Vagina (tissue), 2 donors: ENCODE results near the gene MRPL28. TPM values are rescaled to one million over a fixed set of nuclear protein-coding genes. Genes with fewer than 3 reads are reported as not detected.

Source experiments
- DNase-seq, 2 donors: peaks; one replicate each; pipeline ENCODE4 v3.0.0-alpha.2; 2017; ENCODE audit errors: extremely low spot score in 2 of 2
- H3K27ac ChIP-seq: fragments of 200-600 bp; sonication (generic); one replicate; pipeline ENCODE4 v1.5.1; 2019
- H3K27me3 ChIP-seq: fragments of 200-600 bp; sonication (generic); one replicate; pipeline ENCODE4 v1.5.1; 2019
- H3K36me3 ChIP-seq, 2 donors: fragments of 200-600 bp; sonication (generic); one replicate each; pipeline ENCODE4 v1.5.1; 2017 to 2019
- H3K4me1 ChIP-seq: fragments of 200-600 bp; sonication (generic); one replicate; pipeline ENCODE4 v1.5.1; 2019
- H3K4me3 ChIP-seq, 2 donors: fragments of 200-600 bp; sonication (generic); 1 replicate in 1 of 2; 2 replicates in 1 of 2; pipeline ENCODE4 v1.5.1; 2016 to 2019
- H3K9me3 ChIP-seq: fragments of 200-600 bp; sonication (generic); one replicate; pipeline ENCODE4 v1.5.1; 2019
- POLR2A ChIP-seq, 2 donors: fragments of 450-650 bp; IDR thresholded peaks; one replicate each; pipeline ENCODE4 v1.6.1; 2017; ENCODE audit warnings: antibody characterized with exemption in 2 of 2, mild to moderate bottlenecking in 2 of 2, moderate library complexity in 2 of 2
- POLR2AphosphoS5 ChIP-seq, 2 donors: sonication (generic); formaldehyde crosslinking; IDR thresholded peaks; one replicate each; pipeline ENCODE4 v1.9.0; 2017; ENCODE audit warnings: antibody characterized with exemption in 2 of 2, mild to moderate bottlenecking in 2 of 2, low read depth in 1 of 2; ENCODE audit not compliant: insufficient read depth in 1 of 2
- intact Hi-C: fragments of 100-400 bp; cut with DNase I; formaldehyde crosslinking; loops from one replicate; pipeline ENCODE4 v1.15.1; 2023
- total RNA-seq: library from RNA; depleted of rRNA; stranded (reverse); fragments of >200 nt; gene quantifications from one replicate; pipeline ENCODE4 v1.2.3, GENCODE V29; 2016
- TF ChIP-seq, protein P1 (sequence below), 3 experiments: fragments of 450-650 bp in 2 of 3; fragments of 200-600 bp in 1 of 3; sonication (generic) in 1 of 3; IDR thresholded peaks; one replicate each; pipeline ENCODE4 v1.5.1; 2017 to 2019; ENCODE audit warnings: antibody characterized with exemption in 3 of 3, mild to moderate bottlenecking in 2 of 3, moderate library complexity in 2 of 3

Gene MRPL28
- total RNA-seq, 1 donor from 2014 or later, result 96.5 TPM

DNA sequence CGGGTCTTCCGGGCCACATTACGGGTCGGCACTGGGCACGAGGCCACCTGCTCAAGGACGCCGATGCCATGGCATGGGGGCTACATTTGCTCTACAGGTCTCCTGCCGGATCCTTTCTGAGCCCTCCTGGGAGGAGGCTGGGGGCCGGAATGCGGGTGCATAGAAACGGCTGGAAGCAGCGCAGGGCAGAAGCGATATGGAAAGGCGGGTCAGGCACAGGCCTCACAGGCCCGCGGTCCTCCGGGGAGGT, 46.2 kb downstream of the MRPL28 start:
- H3K27ac ChIP-seq, result no peak overlapping the region
- H3K27me3 ChIP-seq, result no peaks in the 10 kb centered on the region
- DNase-seq, result no peak
- H3K4me3 ChIP-seq, result no peak overlapping the region
- peaks cover 36% of the 10 kb centered on the region for H3K4me1 ChIP-seq
- H3K9me3 ChIP-seq, result no peaks in the 10 kb centered on the region
- TF ChIP-seq, protein P1, sequence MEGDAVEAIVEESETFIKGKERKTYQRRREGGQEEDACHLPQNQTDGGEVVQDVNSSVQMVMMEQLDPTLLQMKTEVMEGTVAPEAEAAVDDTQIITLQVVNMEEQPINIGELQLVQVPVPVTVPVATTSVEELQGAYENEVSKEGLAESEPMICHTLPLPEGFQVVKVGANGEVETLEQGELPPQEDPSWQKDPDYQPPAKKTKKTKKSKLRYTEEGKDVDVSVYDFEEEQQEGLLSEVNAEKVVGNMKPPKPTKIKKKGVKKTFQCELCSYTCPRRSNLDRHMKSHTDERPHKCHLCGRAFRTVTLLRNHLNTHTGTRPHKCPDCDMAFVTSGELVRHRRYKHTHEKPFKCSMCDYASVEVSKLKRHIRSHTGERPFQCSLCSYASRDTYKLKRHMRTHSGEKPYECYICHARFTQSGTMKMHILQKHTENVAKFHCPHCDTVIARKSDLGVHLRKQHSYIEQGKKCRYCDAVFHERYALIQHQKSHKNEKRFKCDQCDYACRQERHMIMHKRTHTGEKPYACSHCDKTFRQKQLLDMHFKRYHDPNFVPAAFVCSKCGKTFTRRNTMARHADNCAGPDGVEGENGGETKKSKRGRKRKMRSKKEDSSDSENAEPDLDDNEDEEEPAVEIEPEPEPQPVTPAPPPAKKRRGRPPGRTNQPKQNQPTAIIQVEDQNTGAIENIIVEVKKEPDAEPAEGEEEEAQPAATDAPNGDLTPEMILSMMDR (IDR thresholded peaks at IDR 0.05), result no peak
- TF ChIP-seq POLR2AphosphoS5 (IDR thresholded peaks at IDR 0.05; ENCODE audit: insufficient read depth in 1 of 2, low read depth in 1 of 2), result no peak
- TF ChIP-seq POLR2A (IDR thresholded peaks at IDR 0.05), result no peak
- intact Hi-C loops, result no loop called here
- H3K36me3 ChIP-seq, result peaks cover 0 to 2% of the 10 kb centered on the region in 2 donors

DNA sequence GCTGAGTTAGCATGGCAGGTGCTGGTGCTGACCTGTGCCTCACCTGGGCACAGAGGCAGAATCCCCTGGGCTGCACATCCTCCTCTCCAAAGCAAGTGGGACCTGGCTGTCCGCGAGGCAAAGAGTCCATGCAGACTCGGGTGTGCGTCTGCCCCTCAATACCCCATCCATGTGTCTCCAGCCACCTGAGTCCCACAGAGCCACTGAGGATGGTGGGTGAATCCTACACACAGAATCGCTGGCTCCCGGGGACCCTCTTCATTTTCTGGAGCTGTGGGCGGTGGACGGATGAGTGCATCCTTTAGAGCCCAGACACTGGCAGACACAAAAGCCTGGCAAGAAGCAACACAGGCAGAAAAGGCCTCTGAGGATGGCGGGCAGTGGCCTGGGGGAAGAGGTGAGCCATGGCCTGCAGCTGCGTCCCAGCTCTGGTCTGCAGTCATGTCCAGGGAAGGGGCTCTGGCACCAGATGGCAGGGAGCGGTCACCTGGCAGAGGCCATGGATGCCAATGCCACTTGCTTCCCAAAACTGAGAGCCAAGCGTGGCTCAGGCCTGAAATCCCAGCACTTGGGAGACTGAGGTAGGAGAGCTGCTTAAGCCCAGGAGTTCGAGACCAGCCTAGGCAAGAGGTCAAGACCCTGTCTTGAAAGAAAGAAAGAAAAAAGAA, 47.7 kb downstream of the MRPL28 start:
- Histone ChIP-seq H3K4me1 (peaks cover 29% of the 10 kb centered on the region), H3K27me3 (no peaks in the 10 kb centered on the region), H3K4me3 (no peak overlapping the region), H3K36me3 (peaks cover 0 to 2% of the 10 kb centered on the region in 2 donors), H3K27ac (no peak overlapping the region), H3K9me3 (no peaks in the 10 kb centered on the region)
- intact Hi-C loops, result no loop called here
- no peak for DNase-seq
- TF ChIP-seq POLR2AphosphoS5 (IDR thresholded peaks at IDR 0.05; ENCODE audit: insufficient read depth in 1 of 2, low read depth in 1 of 2), result no peak
- TF ChIP-seq, protein P1 (IDR thresholded peaks at IDR 0.05), result no peak
- TF ChIP-seq POLR2A (IDR thresholded peaks at IDR 0.05), result no peak

GRCh38 chr16:321532-321931, 48.8 kb downstream of the MRPL28 start:
- Histone ChIP-seq H3K9me3 (no peaks in the 10 kb centered on the region), H3K36me3 (peaks cover 0 to 2% of the 10 kb centered on the region in 2 donors), H3K27ac (no peak overlapping the region), H3K27me3 (no peaks in the 10 kb centered on the region), H3K4me1 (peaks cover 21% of the 10 kb centered on the region), H3K4me3 (no peak overlapping the region)
- TF ChIP-seq POLR2A (IDR thresholded peaks at IDR 0.05) (no peak), POLR2AphosphoS5 (IDR thresholded peaks at IDR 0.05; ENCODE audit: insufficient read depth in 1 of 2, low read depth in 1 of 2) (no peak)
- TF ChIP-seq, protein P1 (IDR thresholded peaks at IDR 0.05), result no peak
- intact Hi-C loops, result no loop called here
- no peak for DNase-seq

- no peak overlapping the region for H3K4me3 ChIP-seq
- no peak overlapping the region for H3K27ac ChIP-seq
- no peak for DNase-seq
- H3K4me1 ChIP-seq, result peaks cover 17% of the 10 kb centered on the region
- H3K36me3 ChIP-seq, result peaks cover 0 to 2% of the 10 kb centered on the region in 2 donors
- intact Hi-C loops, result no loop called here
- no peaks in the 10 kb centered on the region for H3K27me3 ChIP-seq
- TF ChIP-seq POLR2A (IDR thresholded peaks at IDR 0.05) (no peak), POLR2AphosphoS5 (IDR thresholded peaks at IDR 0.05; ENCODE audit: insufficient read depth in 1 of 2, low read depth in 1 of 2) (no peak)
- TF ChIP-seq, protein P1 (IDR thresholded peaks at IDR 0.05), result no peak
- no peaks in the 10 kb centered on the region for H3K9me3 ChIP-seq
These were observed 50.1 kb downstream of the MRPL28 start for GRCh38 chr16:320206-320605.

DNA sequence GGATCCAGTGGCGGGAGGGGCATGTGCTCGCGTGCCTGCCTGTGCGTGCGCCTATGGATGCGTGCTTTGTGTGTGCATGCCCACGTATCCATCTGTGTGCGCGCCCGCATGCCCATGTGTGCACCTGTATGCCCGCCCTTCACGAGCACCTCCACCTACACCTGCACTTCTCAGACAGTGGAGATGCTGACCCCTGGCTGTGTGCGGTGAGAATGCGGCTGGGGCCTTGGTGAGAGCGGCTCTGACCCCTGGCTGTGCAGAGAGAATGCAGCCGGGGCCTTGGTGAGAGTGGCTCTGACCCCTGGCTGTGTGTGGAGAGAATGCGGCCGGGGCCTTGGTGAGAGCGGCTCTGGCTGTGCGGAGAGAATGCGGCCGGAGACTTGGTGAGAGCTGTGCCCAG, 51.7 kb downstream of the MRPL28 start:
- TF ChIP-seq POLR2AphosphoS5 (IDR thresholded peaks at IDR 0.05; ENCODE audit: insufficient read depth in 1 of 2, low read depth in 1 of 2) (no peak), POLR2A (IDR thresholded peaks at IDR 0.05) (no peak)
- TF ChIP-seq, protein P1 (IDR thresholded peaks at IDR 0.05), result no peak
- Histone ChIP-seq H3K36me3 (peaks cover 0 to 11% of the 10 kb centered on the region in 2 donors), H3K4me1 (peaks cover 2% of the 10 kb centered on the region), H3K27ac (no peak overlapping the region), H3K4me3 (no peak overlapping the region), H3K9me3 (no peaks in the 10 kb centered on the region), H3K27me3 (no peaks in the 10 kb centered on the region)
- intact Hi-C loops, result no loop called here
- no peak for DNase-seq
